ENCODE data around the gene CD6. TPM values are rescaled to one million over a fixed set of nuclear protein-coding genes. Genes with fewer than 3 reads are reported as not detected.
A peak's percentile ranks its signal among the peaks of the same experiment; 100 is the strongest.

CD6 gene
- total and polyA plus RNA-seq, 4 experiments from 2014 or later, result 281 to 428 (median 356) TPM

GRCh38 chr11:61019832-61020405 is 48.4 kb downstream of the CD6 start:
- ChIA-PET POLR2A (ENCODE audit: partially characterized antibody) (interaction anchor here (0.8 to 16.2 kb wide), 16 partner anchors 9 to 93 kb away, joined by 3 to 427 read pairs (median 8); partner anchors contain the start of gene CD5), CTCF (ENCODE audit: partially characterized antibody) (interaction anchor here (0.9 to 1.9 kb wide), 4 partner anchors 22 to 61 kb away, joined by 3 to 9 read pairs (median 4); no protein-coding TSS in a partner anchor)
- peak in 1 of 5 donors; percentile 7 for DNase-seq
- Mint-ChIP-seq H3K9me3 (peaks cover 0 to 5% (median 0%) of the 10 kb centered on the region in 8 donors), H3K4me3 (peak overlapping the region in 4 of 8 donors; percentile 2 to 77 (median 61)), H3K27me3 (no peaks in the 10 kb centered on the region), H3K27ac (peak overlapping the region; percentile 97 to 100 (median 99)), H3K36me3 (peaks cover 42 to 69% of the 10 kb centered on the region in 2 donors), H3K4me1 (peaks cover 48 to 76% (median 56%) of the 10 kb centered on the region in 4 donors)
- Histone ChIP-seq H3K36me3 (ENCODE audit: insufficient read depth, low read length) (peaks cover 57% of the 10 kb centered on the region), H3K9me3 (ENCODE audit: control insufficient read depth in 1 of 2, low read length in 2 of 2) (no peaks in the 10 kb centered on the region), H3K4me3 (ENCODE audit: low read length in 2 of 2) (no peak overlapping the region), H3K4me1 (ENCODE audit: insufficient read depth, low read length) (peaks cover 58% of the 10 kb centered on the region), H3K27me3 (ENCODE audit: insufficient read depth, low read length) (no peaks in the 10 kb centered on the region), H3K27ac (ENCODE audit: low read depth, low read length) (peak overlapping the region; percentile 23)
- intact Hi-C loops (cut with micrococcal nuclease), result loop anchor here (5.0 kb wide), 1 partner anchor 82 kb away; the partner anchor contains the start of gene CD5

GRCh38 chr11:61020551-61021235 is 49.2 kb downstream of the CD6 start:
- Histone ChIP-seq H3K4me1 (ENCODE audit: insufficient read depth, low read length) (peaks cover 66% of the 10 kb centered on the region), H3K27ac (ENCODE audit: low read depth, low read length) (peak overlapping the region; percentile 83), H3K27me3 (ENCODE audit: insufficient read depth, low read length) (no peaks in the 10 kb centered on the region), H3K4me3 (ENCODE audit: low read length in 2 of 2) (no peak overlapping the region), H3K9me3 (ENCODE audit: control insufficient read depth in 1 of 2, low read length in 2 of 2) (no peaks in the 10 kb centered on the region), H3K36me3 (ENCODE audit: insufficient read depth, low read length) (peaks cover 49% of the 10 kb centered on the region)
- Mint-ChIP-seq H3K27ac (peak overlapping the region; percentile 97 to 100 (median 99)), H3K4me1 (peaks cover 56 to 81% (median 63%) of the 10 kb centered on the region in 4 donors), H3K9me3 (peaks cover 0 to 8% (median 0%) of the 10 kb centered on the region in 8 donors), H3K36me3 (peaks cover 40 to 61% of the 10 kb centered on the region in 2 donors), H3K27me3 (no peaks in the 10 kb centered on the region), H3K4me3 (peak overlapping the region; percentile 32 to 81 (median 72))
- DNase-seq, result peak in 1 of 5 donors; percentile 34
- intact Hi-C loops (cut with micrococcal nuclease), result loop anchor here (1.0 to 5.0 kb wide), 2 partner anchors 34 to 82 kb away; partner anchors contain the start of gene CD5
- ChIA-PET POLR2A (ENCODE audit: partially characterized antibody) (interaction anchor here (0.5 to 16.2 kb wide), 23 partner anchors 9 to 121 kb away, joined by 3 to 427 read pairs (median 6); partner anchors contain the start of gene CD5), CTCF (ENCODE audit: partially characterized antibody) (interaction anchor here (0.7 to 1.9 kb wide), 5 partner anchors 21 to 1536 kb away, joined by 3 to 9 read pairs (median 4); no protein-coding TSS in a partner anchor)

DNA sequence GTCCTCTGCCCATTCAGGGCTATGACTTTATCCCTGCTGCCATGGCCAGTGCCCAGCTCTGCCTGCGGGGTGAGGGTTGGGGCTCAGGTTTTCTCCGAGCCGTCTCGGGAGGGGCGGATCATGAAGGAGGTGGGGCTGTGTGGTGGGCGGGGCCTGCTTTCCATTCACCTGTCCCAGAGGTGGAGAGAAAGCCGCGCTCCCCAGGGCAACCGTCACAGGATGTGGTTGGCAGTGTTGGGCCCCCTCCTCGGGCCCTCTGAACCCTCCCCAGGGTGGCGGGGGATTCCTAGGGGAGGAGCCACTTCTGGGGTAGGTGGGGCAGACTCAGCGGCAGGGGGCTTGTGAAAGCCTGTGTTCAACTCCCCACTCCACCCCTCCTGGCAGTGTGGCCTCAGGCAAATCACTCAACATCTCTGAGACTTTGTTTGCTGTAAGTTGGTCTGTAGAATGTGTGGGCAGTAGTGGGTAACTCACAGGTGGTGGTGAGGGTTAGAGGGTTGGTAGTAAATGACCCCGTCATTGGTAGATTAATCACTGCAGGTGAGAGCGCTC is 50.3 kb downstream of the CD6 start:
- H3K27ac ChIP-seq (ENCODE audit: low read depth, low read length), result peak overlapping the region; percentile 83
- H3K27me3 ChIP-seq (ENCODE audit: insufficient read depth, low read length), result no peaks in the 10 kb centered on the region
- H3K27ac Mint-ChIP-seq, result peak overlapping the region; percentile 97 to 100 (median 99)
- no peaks in the 10 kb centered on the region for H3K27me3 Mint-ChIP-seq
- peaks cover 39% of the 10 kb centered on the region for H3K36me3 ChIP-seq (ENCODE audit: insufficient read depth, low read length)
- no peaks in the 10 kb centered on the region for H3K9me3 ChIP-seq (ENCODE audit: control insufficient read depth in 1 of 2, low read length in 2 of 2)
- H3K4me1 Mint-ChIP-seq, result peaks cover 60 to 85% (median 71%) of the 10 kb centered on the region in 4 donors
- DNase-seq, result peak; percentile 92 to 99 (median 94)
- H3K4me1 ChIP-seq (ENCODE audit: insufficient read depth, low read length), result peaks cover 76% of the 10 kb centered on the region
- peaks cover 29 to 51% of the 10 kb centered on the region in 2 donors for H3K36me3 Mint-ChIP-seq
- ChIA-PET POLR2A (ENCODE audit: partially characterized antibody) (interaction anchor here (0.5 to 16.2 kb wide), 26 partner anchors 10 to 107 kb away, joined by 3 to 427 read pairs (median 8); partner anchors contain the start of gene CD5), CTCF (ENCODE audit: partially characterized antibody) (interaction anchor here (1.7 to 2.8 kb wide), 2 partner anchors 20 to 109 kb away, joined by 4 to 13 read pairs; no protein-coding TSS in a partner anchor)
- H3K4me3 Mint-ChIP-seq, result peak overlapping the region; percentile 60 to 81 (median 72)
- peak overlapping the region; percentile 40 to 41 for H3K4me3 ChIP-seq (ENCODE audit: low read length in 2 of 2)
- peaks cover 0 to 8% (median 0%) of the 10 kb centered on the region in 8 donors for H3K9me3 Mint-ChIP-seq
- intact Hi-C loops (cut with micrococcal nuclease), result loop anchor here (1.0 to 5.0 kb wide), 3 partner anchors 17 to 81 kb away; partner anchors contain the start of gene CD5

DNA sequence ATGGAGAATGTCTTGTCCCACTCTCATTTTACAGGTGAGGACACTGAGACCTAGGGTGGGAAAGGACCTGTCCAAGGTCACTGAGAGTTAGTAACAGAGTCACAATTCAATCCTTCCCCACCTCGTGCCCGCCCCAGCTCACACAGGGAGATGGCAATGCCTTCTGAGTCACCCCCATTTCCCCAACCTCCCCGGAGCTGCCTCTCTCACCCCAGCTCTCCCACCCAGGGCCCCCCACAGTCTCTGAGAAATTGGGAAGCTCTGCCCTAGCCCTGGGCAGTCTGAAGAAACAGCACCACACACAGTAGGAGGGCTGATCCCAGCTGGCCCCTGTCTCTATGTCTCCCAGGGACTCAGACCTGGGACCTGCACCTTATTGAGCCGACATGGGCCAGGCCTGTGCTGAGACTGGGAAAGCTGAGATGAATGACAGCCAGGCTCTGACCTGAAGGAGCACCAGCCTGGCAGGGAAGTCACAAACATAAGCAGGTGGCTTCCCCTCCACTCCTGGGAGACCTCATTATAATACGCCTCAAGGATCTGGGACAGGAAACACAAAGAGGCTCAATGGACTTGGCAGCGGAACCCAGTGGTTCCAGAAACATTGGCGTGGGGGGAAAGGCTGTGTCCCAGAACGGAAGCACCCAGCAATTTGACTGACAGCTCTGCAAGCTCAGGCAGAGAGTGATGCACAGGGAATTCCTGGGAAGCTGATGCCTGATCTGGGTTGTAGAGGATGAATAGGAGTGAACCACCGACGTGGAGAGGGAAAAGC is 51.0 kb downstream of the CD6 start:
- H3K9me3 Mint-ChIP-seq, result peaks cover 0 to 8% (median 0%) of the 10 kb centered on the region in 8 donors
- peaks cover 22 to 43% of the 10 kb centered on the region in 2 donors for H3K36me3 Mint-ChIP-seq
- peak overlapping the region; percentile 83 for H3K27ac ChIP-seq (ENCODE audit: low read depth, low read length)
- ChIA-PET POLR2A (ENCODE audit: partially characterized antibody) (interaction anchor here (0.6 to 16.2 kb wide), 29 partner anchors 10 to 107 kb away, joined by 3 to 427 read pairs (median 7); partner anchors contain the start of gene CD5), CTCF (ENCODE audit: partially characterized antibody) (interaction anchor here (1.0 to 2.8 kb wide), 9 partner anchors 18 to 108 kb away, joined by 3 to 13 read pairs (median 4); no protein-coding TSS in a partner anchor)
- H3K27me3 ChIP-seq (ENCODE audit: insufficient read depth, low read length), result no peaks in the 10 kb centered on the region
- H3K4me1 Mint-ChIP-seq, result peaks cover 66 to 88% (median 76%) of the 10 kb centered on the region in 4 donors
- H3K27ac Mint-ChIP-seq, result peak overlapping the region; percentile 97 to 100 (median 99)
- H3K4me3 ChIP-seq (ENCODE audit: low read length in 2 of 2), result peak overlapping the region in 1 of 2 donors; percentile 41
- peaks cover 84% of the 10 kb centered on the region for H3K4me1 ChIP-seq (ENCODE audit: insufficient read depth, low read length)
- H3K36me3 ChIP-seq (ENCODE audit: insufficient read depth, low read length), result peaks cover 33% of the 10 kb centered on the region
- H3K9me3 ChIP-seq (ENCODE audit: control insufficient read depth in 1 of 2, low read length in 2 of 2), result no peaks in the 10 kb centered on the region
- intact Hi-C loops (cut with micrococcal nuclease), result loop anchor here (1.0 to 5.0 kb wide), 3 partner anchors 18 to 80 kb away; partner anchors contain the start of gene CD5
- H3K4me3 Mint-ChIP-seq, result peak overlapping the region in 7 of 8 donors; percentile 52 to 81 (median 73)
- peak in 1 of 5 donors; percentile 75 for DNase-seq
- H3K27me3 Mint-ChIP-seq, result no peaks in the 10 kb centered on the region

DNA sequence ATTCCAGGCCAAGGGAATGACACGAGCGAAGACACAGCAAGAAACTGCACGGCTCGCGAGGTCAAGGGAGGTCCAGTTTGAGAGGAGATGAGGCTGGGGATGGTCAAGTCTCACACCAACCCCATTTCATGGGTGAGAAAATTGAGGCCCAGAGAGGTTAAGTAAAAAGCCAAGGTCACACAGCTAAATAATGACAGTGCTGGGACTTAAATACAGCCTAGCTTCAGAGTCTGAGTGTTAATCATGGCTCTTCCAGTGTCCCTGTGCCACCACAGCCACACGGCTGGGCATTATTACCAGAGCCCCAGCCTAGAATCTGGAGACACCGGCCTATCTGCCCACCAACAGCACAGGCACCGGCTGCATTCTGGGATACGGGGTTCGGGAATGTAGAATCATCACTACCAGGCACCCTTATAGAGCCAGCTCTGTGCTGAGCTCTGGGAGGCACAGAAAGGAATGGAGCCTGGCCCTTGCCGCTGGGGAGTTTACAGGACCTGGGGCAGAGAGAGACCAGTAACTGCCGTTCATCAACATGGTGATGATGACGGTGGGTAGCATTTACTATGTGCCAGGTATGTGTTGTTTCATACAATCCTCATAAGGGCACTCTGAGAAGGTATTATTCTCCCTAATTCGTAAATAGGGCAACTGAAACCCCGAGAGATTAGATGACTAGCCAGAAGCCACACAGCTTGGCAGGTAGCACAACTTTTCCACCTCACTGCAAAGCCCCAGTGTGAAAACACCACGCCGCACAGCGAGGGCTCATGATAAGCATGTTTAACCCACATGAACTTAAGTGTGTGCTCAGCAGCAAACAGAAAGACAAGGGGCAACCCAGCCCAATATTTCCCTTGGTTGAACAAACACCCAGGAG is 51.8 kb downstream of the CD6 start:
- H3K36me3 Mint-ChIP-seq, result peaks cover 17 to 36% of the 10 kb centered on the region in 2 donors
- peak overlapping the region; percentile 83 for H3K27ac ChIP-seq (ENCODE audit: low read depth, low read length)

More for the DNA sequence above, 51.8 kb downstream of the CD6 start:
- Mint-ChIP-seq H3K27ac (peak overlapping the region; percentile 97 to 100 (median 99)), H3K9me3 (peaks cover 0 to 6% (median 0%) of the 10 kb centered on the region in 8 donors), H3K27me3 (no peaks in the 10 kb centered on the region), H3K4me1 (peaks cover 73 to 94% (median 83%) of the 10 kb centered on the region in 4 donors), H3K4me3 (peak overlapping the region; percentile 11 to 81 (median 72))
- POLR2A ChIA-PET (ENCODE audit: partially characterized antibody), result interaction anchor here (0.6 to 16.2 kb wide), 28 partner anchors 11 to 106 kb away, joined by 3 to 427 read pairs (median 8); partner anchors contain the start of gene CD5
- Histone ChIP-seq H3K4me1 (ENCODE audit: insufficient read depth, low read length) (peaks cover 92% of the 10 kb centered on the region), H3K9me3 (ENCODE audit: control insufficient read depth in 1 of 2, low read length in 2 of 2) (no peaks in the 10 kb centered on the region), H3K36me3 (ENCODE audit: insufficient read depth, low read length) (peaks cover 24% of the 10 kb centered on the region), H3K27me3 (ENCODE audit: insufficient read depth, low read length) (no peaks in the 10 kb centered on the region), H3K4me3 (ENCODE audit: low read length in 2 of 2) (peak overlapping the region in 1 of 2 donors; percentile 15)
- intact Hi-C loops (cut with micrococcal nuclease), result loop anchor here (1.0 to 5.0 kb wide), 3 partner anchors 19 to 79 kb away; partner anchors contain the start of gene CD5
- CTCF ChIA-PET (ENCODE audit: partially characterized antibody), result interaction anchor here (0.7 to 2.8 kb wide), 12 partner anchors 13 to 107 kb away, joined by 3 to 13 read pairs (median 4); no protein-coding TSS in a partner anchor
- DNase-seq, result peak; percentile 69 to 88 (median 70)

All from CD4-positive, alpha-beta memory T cell (primary cell).